ENCODE data around the gene PRKCH. TPM values are rescaled to one million over a fixed set of nuclear protein-coding genes. Genes with fewer than 3 reads are reported as not detected.

Gene PRKCH
- total and polyA plus RNA-seq, 7 experiments from 2014 or later = 191 to 359 (median 314) TPM

- intact Hi-C loops (cut with micrococcal nuclease) = loop anchor here in 1 of 2 donors (1.0 kb wide), 1 partner anchor 11 kb away; no protein-coding TSS in a partner anchor
- Histone ChIP-seq H3K36me3 (ENCODE audit: control insufficient read depth in 2 of 3, insufficient read depth in 3 of 3, low read length in 3 of 3) (peaks cover 0 to 16% (median 15%) of the 10 kb centered on the region in 3 experiments), H3K4me1 (ENCODE audit: control insufficient read depth in 2 of 2, insufficient read depth in 2 of 2, low read length in 2 of 2) (peaks cover 78 to 79% of the 10 kb centered on the region in 2 donors), H3K27me3 (ENCODE audit: control insufficient read depth in 2 of 2, insufficient read depth in 2 of 2, low read length in 2 of 2) (no peaks in the 10 kb centered on the region), H3K4me3 (ENCODE audit: low read length) (peak overlapping the region; percentile 48), H3K27ac (ENCODE audit: low read depth, low read length) (peak overlapping the region; percentile 98), H3K9me3 (ENCODE audit: control insufficient read depth in 2 of 3, low read length in 3 of 3) (no peaks in the 10 kb centered on the region)
- Mint-ChIP-seq H3K36me3 (peaks cover 3 to 33% (median 15%) of the 10 kb centered on the region in 5 donors), H3K9me3 (peaks cover 0 to 5% (median 0%) of the 10 kb centered on the region in 11 donors), H3K4me1 (peaks cover 64 to 98% (median 95%) of the 10 kb centered on the region in 7 donors), H3K4me3 (peak overlapping the region; percentile 68 to 94 (median 83)), H3K27me3 (no peaks in the 10 kb centered on the region), H3K27ac (peak overlapping the region in 8 of 9 donors; percentile 84 to 100 (median 94))
- ChIA-PET POLR2A (interaction anchor here (0.6 to 3.2 kb wide), 14 partner anchors 9 to 248 kb away, joined by 3 to 13 read pairs (median 3); no protein-coding TSS in a partner anchor), CTCF (interaction anchor here (0.6 to 2.8 kb wide), 6 partner anchors 11 to 366 kb away, joined by 3 to 12 read pairs (median 4); no protein-coding TSS in a partner anchor)
- DNase-seq = peak in 6 of 9 donors; percentile 40 to 76 (median 48)
- ATAC-seq = peak; percentile 6
These were observed 150.8 kb downstream of the PRKCH start for GRCh38 chr14:61472011-61472672.

DNA sequence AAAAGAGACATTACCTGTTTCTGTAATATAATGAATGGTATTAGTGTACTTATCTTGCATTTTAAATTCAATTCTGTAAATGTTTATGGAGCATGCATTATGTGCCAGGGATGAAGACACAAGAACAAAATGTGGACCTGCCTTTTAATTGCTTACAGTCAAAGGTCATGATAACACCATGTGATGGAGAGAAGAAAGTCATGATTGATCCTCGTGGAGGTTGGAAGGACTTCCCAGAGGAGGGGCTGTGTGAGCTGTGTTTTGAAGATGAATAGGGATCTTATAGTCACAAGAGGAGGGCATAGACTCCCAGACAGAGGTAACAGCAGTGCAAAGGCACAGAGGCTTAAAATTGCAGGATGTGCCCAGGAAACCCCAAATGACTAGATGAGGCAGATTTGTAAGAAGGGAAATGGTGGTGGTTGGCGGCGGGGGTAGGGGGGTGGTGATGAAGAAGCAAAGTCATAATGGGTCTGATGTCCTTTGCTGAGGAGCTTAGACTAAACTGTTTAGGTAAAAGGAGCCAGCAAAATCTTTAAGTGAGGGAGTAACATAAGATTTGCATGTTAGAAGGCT lies 151.5 kb downstream of the PRKCH start:
- H3K4me1 Mint-ChIP-seq = peaks cover 62 to 98% (median 95%) of the 10 kb centered on the region in 7 donors
- peak overlapping the region; percentile 98 for H3K27ac ChIP-seq (ENCODE audit: low read depth, low read length)
- DNase-seq = peak in 8 of 9 donors; percentile 43 to 67 (median 48)
- H3K4me3 Mint-ChIP-seq = peak overlapping the region; percentile 42 to 94 (median 83)
- peak; percentile 4 for ATAC-seq
- CTCF ChIA-PET = interaction anchor here (1.5 kb wide), 1 partner anchor 19 kb away, joined by 3 read pairs; no protein-coding TSS in a partner anchor
- peaks cover 0 to 5% (median 0%) of the 10 kb centered on the region in 11 donors for H3K9me3 Mint-ChIP-seq
- peaks cover 86 to 87% of the 10 kb centered on the region in 2 donors for H3K4me1 ChIP-seq (ENCODE audit: control insufficient read depth in 2 of 2, insufficient read depth in 2 of 2, low read length in 2 of 2)
- H3K4me3 ChIP-seq (ENCODE audit: low read length) = peak overlapping the region; percentile 15
- H3K27me3 Mint-ChIP-seq = no peaks in the 10 kb centered on the region
- intact Hi-C loops (cut with micrococcal nuclease) = loop anchor here in 1 of 2 donors (1.0 kb wide), 1 partner anchor 12 kb away; no protein-coding TSS in a partner anchor
- POLR2A ChIA-PET = interaction anchor here (0.5 to 3.2 kb wide), 6 partner anchors 12 to 247 kb away, joined by 3 to 13 read pairs (median 4); no protein-coding TSS in a partner anchor
- no peaks in the 10 kb centered on the region for H3K27me3 ChIP-seq (ENCODE audit: control insufficient read depth in 2 of 2, insufficient read depth in 2 of 2, low read length in 2 of 2)
- H3K36me3 ChIP-seq (ENCODE audit: control insufficient read depth in 2 of 3, insufficient read depth in 3 of 3, low read length in 3 of 3) = peaks cover 0 to 15% (median 8%) of the 10 kb centered on the region in 3 experiments
- no peaks in the 10 kb centered on the region for H3K9me3 ChIP-seq (ENCODE audit: control insufficient read depth in 2 of 3, low read length in 3 of 3)
- H3K36me3 Mint-ChIP-seq = peaks cover 3 to 29% (median 14%) of the 10 kb centered on the region in 5 donors
- peak overlapping the region in 8 of 9 donors; percentile 84 to 100 (median 94) for H3K27ac Mint-ChIP-seq

- ATAC-seq (no peak), DNase-seq (peak in 6 of 9 donors; percentile 41 to 80 (median 67))
- Mint-ChIP-seq H3K36me3 (peaks cover 3 to 32% (median 14%) of the 10 kb centered on the region in 5 donors), H3K27ac (peak overlapping the region in 8 of 9 donors; percentile 79 to 100 (median 96)), H3K27me3 (no peaks in the 10 kb centered on the region), H3K9me3 (peaks cover 0 to 5% (median 0%) of the 10 kb centered on the region in 11 donors), H3K4me1 (peaks cover 58 to 98% (median 95%) of the 10 kb centered on the region in 7 donors), H3K4me3 (peak overlapping the region; percentile 39 to 94 (median 75))
- ChIA-PET POLR2A (interaction anchor here (0.6 to 1.2 kb wide), 4 partner anchors 21 to 275 kb away, joined by 3 to 5 read pairs (median 3); no protein-coding TSS in a partner anchor), CTCF (interaction anchor here (0.7 to 1.5 kb wide), 6 partner anchors 13 to 245 kb away, joined by 3 to 4 read pairs (median 3); partner anchors contain the start of gene PRKCH)
- Histone ChIP-seq H3K4me1 (ENCODE audit: control insufficient read depth in 2 of 2, insufficient read depth in 2 of 2, low read length in 2 of 2) (peaks cover 90 to 93% of the 10 kb centered on the region in 2 donors), H3K4me3 (ENCODE audit: low read length) (no peak overlapping the region), H3K36me3 (ENCODE audit: control insufficient read depth in 2 of 3, insufficient read depth in 3 of 3, low read length in 3 of 3) (peaks cover 0 to 8% (median 6%) of the 10 kb centered on the region in 3 experiments), H3K9me3 (ENCODE audit: control insufficient read depth in 2 of 3, low read length in 3 of 3) (no peaks in the 10 kb centered on the region), H3K27ac (ENCODE audit: low read depth, low read length) (peak overlapping the region; percentile 98), H3K27me3 (ENCODE audit: control insufficient read depth in 2 of 2, insufficient read depth in 2 of 2, low read length in 2 of 2) (no peaks in the 10 kb centered on the region)
- intact Hi-C loops (cut with micrococcal nuclease) = no loop called here
These were observed 152.6 kb downstream of the PRKCH start for GRCh38 chr14:61474015-61474414.

- Histone ChIP-seq H3K27me3 (ENCODE audit: control insufficient read depth in 2 of 2, insufficient read depth in 2 of 2, low read length in 2 of 2) (no peaks in the 10 kb centered on the region), H3K27ac (ENCODE audit: low read depth, low read length) (peak overlapping the region; percentile 98), H3K4me1 (ENCODE audit: control insufficient read depth in 2 of 2, insufficient read depth in 2 of 2, low read length in 2 of 2) (peaks cover 93 to 95% of the 10 kb centered on the region in 2 donors), H3K36me3 (ENCODE audit: control insufficient read depth in 2 of 3, insufficient read depth in 3 of 3, low read length in 3 of 3) (peaks cover under 1 to 4% (median 4%) of the 10 kb centered on the region in 3 experiments), H3K4me3 (ENCODE audit: low read length) (no peak overlapping the region), H3K9me3 (ENCODE audit: control insufficient read depth in 2 of 3, low read length in 3 of 3) (no peaks in the 10 kb centered on the region)
- H3K4me1 Mint-ChIP-seq = peaks cover 60 to 98% (median 95%) of the 10 kb centered on the region in 7 donors
- peak overlapping the region in 8 of 9 donors; percentile 84 to 100 (median 96) for H3K27ac Mint-ChIP-seq
- H3K36me3 Mint-ChIP-seq = peaks cover 3 to 34% (median 18%) of the 10 kb centered on the region in 5 donors
- ChIA-PET POLR2A (interaction anchor here (0.7 to 1.2 kb wide), 2 partner anchors 49 to 99 kb away, joined by 3 read pairs; no protein-coding TSS in a partner anchor), CTCF (interaction anchor here (0.9 to 1.9 kb wide), 7 partner anchors 12 to 364 kb away, joined by 3 to 8 read pairs (median 4); partner anchors contain the start of gene PRKCH)
- ATAC-seq (no peak), DNase-seq (no peak)
- intact Hi-C loops (cut with micrococcal nuclease) = loop anchor here in 1 of 2 donors (1.0 to 5.0 kb wide), 2 partner anchors 256 to 1227 kb away; partner anchors contain the start of gene PPM1A
- peak overlapping the region in 8 of 10 donors; percentile 39 to 94 (median 52) for H3K4me3 Mint-ChIP-seq
- H3K27me3 Mint-ChIP-seq = no peaks in the 10 kb centered on the region
- peaks cover 0 to 5% (median 0%) of the 10 kb centered on the region in 11 donors for H3K9me3 Mint-ChIP-seq
These were observed 153.3 kb downstream of the PRKCH start for GRCh38 chr14:61474701-61475100.

DNA sequence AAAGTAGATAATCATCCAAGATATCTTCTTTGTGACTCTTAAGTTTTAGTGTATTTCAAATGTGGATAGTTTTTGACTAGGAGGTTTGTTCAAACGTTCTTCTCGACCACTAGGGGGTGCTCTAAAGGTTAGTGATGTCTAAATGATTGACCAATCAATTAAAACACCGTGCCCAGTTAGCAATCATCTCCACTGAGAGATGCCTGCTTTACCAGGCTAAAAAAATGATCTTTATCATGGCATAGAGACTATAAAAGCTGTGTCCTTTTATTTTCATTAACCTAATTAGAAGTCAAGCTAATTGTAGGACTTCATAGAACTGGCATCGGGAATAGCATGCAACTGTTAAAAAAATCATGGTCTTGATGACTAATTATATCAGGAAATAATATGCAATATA lies 153.9 kb downstream of the PRKCH start:
- H3K4me1 Mint-ChIP-seq = peaks cover 55 to 98% (median 95%) of the 10 kb centered on the region in 7 donors
- peak overlapping the region in 8 of 10 donors; percentile 28 to 94 (median 48) for H3K4me3 Mint-ChIP-seq
- Histone ChIP-seq H3K4me3 (ENCODE audit: low read length) (no peak overlapping the region), H3K4me1 (ENCODE audit: control insufficient read depth in 2 of 2, insufficient read depth in 2 of 2, low read length in 2 of 2) (peaks cover 93 to 95% of the 10 kb centered on the region in 2 donors), H3K36me3 (ENCODE audit: control insufficient read depth in 2 of 3, insufficient read depth in 3 of 3, low read length in 3 of 3) (peaks cover 0 to 7% (median 4%) of the 10 kb centered on the region in 3 experiments), H3K27me3 (ENCODE audit: control insufficient read depth in 2 of 2, insufficient read depth in 2 of 2, low read length in 2 of 2) (no peaks in the 10 kb centered on the region), H3K27ac (ENCODE audit: low read depth, low read length) (peak overlapping the region; percentile 98), H3K9me3 (ENCODE audit: control insufficient read depth in 2 of 3, low read length in 3 of 3) (no peaks in the 10 kb centered on the region)
- intact Hi-C loops (cut with micrococcal nuclease) = loop anchor here in 1 of 2 donors (1.0 to 5.0 kb wide), 2 partner anchors 255 to 1228 kb away; partner anchors contain the start of gene PPM1A
- peak in 2 of 9 donors; percentile 32 to 34 for DNase-seq
- H3K36me3 Mint-ChIP-seq = peaks cover 3 to 35% (median 18%) of the 10 kb centered on the region in 5 donors
- ChIA-PET CTCF (interaction anchor here (0.6 to 2.1 kb wide), 11 partner anchors 28 to 363 kb away, joined by 3 to 9 read pairs (median 3); no protein-coding TSS in a partner anchor), POLR2A (interaction anchor here (0.7 to 3.4 kb wide), 10 partner anchors 10 to 287 kb away, joined by 3 to 20 read pairs (median 4); partner anchors contain the start of genes HIF1A and SNAPC1)
- H3K9me3 Mint-ChIP-seq = peaks cover 0 to 5% (median 0%) of the 10 kb centered on the region in 11 donors
- peak overlapping the region in 8 of 9 donors; percentile 84 to 100 (median 96) for H3K27ac Mint-ChIP-seq
- H3K27me3 Mint-ChIP-seq = no peaks in the 10 kb centered on the region
- ATAC-seq = no peak

All from naive thymus-derived CD4-positive, alpha-beta T cell (primary cell).